ENCODE results near the gene PCDHGA9. TPM values are rescaled to one million over a fixed set of nuclear protein-coding genes. Genes with fewer than 3 reads are reported as not detected.
"Not testable (repeated sequence)": the region's sequence is repeated elsewhere in the genome, so short reads cannot be mapped to it uniquely, and the experiment has no call there.

Gene PCDHGA9
- total and polyA plus RNA-seq, 2 donors (not counting 1 experiment from before 2014, with no cell fraction given) = 3.3 to 4.8 TPM

GRCh38 chr5:141397756-141398551, 4.6 kb upstream of the PCDHGA9 start, which contains the start of gene PCDHGB5:
Gene PCDHGB5 (plus strand): TSS chr5:141397947. CDS start chr5:141398128, 181 bp downstream.
- DNase-seq (ENCODE audit: low read depth in 2 of 2) = peak; percentile 50 to 65
- H3K79me2 ChIP-seq (ENCODE audit: control insufficient read depth, insufficient read depth, low read length); H4K20me1 ChIP-seq (ENCODE audit: control insufficient read depth, extremely low read depth, insufficient read depth, low read length); H3K27me3 ChIP-seq (ENCODE audit: control insufficient read depth, insufficient read depth, low read length); H3K36me3 ChIP-seq (ENCODE audit: control insufficient read depth, insufficient read depth, low read length); H3K9ac ChIP-seq (ENCODE audit: insufficient read depth, low read length); H3K9me3 ChIP-seq (ENCODE audit: control insufficient read depth, insufficient read depth, low read depth, low read length); H3K4me1 ChIP-seq (ENCODE audit: control insufficient read depth, extremely low read depth, insufficient read depth, low read length); H2AFZ ChIP-seq (ENCODE audit: low read length): not testable (repeated sequence)
- Histone ChIP-seq H3K4me3 (replicated peaks in 1 of 4; ENCODE audit: control extremely low read depth in 1 of 4, insufficient read depth in 1 of 4, low read depth in 3 of 4, low read length in 4 of 4) (peak within 1 kb of the TSS; percentile 22 to 56 (median 39)), H3K4me2 (ENCODE audit: extremely low read depth, insufficient read depth, low read length) (peak within 1 kb of the TSS; percentile 23), H3K27ac (ENCODE audit: insufficient read depth, low read length) (peak within 1 kb of the TSS; percentile 50)
- TF ChIP-seq CTCF (conservative IDR thresholded peaks at IDR 0.05 in 1 of 2, IDR thresholded peaks at IDR 0.05 in 1 of 2; ENCODE audit: low read depth in 1 of 2, low read length in 2 of 2) = peak; percentile 54 to 60

DNA sequence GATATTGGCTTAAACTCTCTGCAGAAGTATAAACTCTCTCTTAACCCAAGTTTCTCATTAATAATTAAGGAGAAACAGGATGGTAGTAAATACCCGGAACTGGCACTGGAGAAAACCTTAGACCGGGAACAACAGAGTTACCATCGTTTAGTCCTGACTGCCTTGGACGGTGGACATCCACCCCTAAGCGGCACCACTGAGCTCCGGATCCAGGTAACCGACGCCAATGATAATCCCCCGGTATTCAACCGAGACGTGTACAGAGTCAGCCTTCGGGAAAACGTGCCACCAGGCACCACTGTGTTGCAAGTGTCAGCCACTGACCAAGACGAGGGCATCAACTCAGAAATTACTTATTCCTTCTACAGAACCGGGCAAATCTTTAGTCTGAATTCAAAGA, 4.0 kb upstream of the PCDHGA9 start:
- Histone ChIP-seq H4K20me1 (ENCODE audit: control insufficient read depth, extremely low read depth, insufficient read depth, low read length) (no peaks in the 10 kb centered on the region), H2AFZ (ENCODE audit: low read length) (no peak overlapping the region), H3K27me3 (ENCODE audit: control insufficient read depth, insufficient read depth, low read length) (no peaks in the 10 kb centered on the region), H3K79me2 (ENCODE audit: control insufficient read depth, insufficient read depth, low read length) (no peaks in the 10 kb centered on the region), H3K4me2 (ENCODE audit: extremely low read depth, insufficient read depth, low read length) (peak overlapping the region; percentile 23), H3K9me3 (ENCODE audit: control insufficient read depth, insufficient read depth, low read depth, low read length) (peaks cover 5% of the 10 kb centered on the region), H3K9ac (ENCODE audit: insufficient read depth, low read length) (no peak overlapping the region), H3K4me3 (replicated peaks in 1 of 4; ENCODE audit: control extremely low read depth in 1 of 4, insufficient read depth in 1 of 4, low read depth in 3 of 4, low read length in 4 of 4) (peak overlapping the region in 2 of 4 experiments; percentile 8 to 30), H3K36me3 (ENCODE audit: control insufficient read depth, insufficient read depth, low read length) (no peaks in the 10 kb centered on the region), H3K4me1 (ENCODE audit: control insufficient read depth, extremely low read depth, insufficient read depth, low read length) (no peaks in the 10 kb centered on the region), H3K27ac (ENCODE audit: insufficient read depth, low read length) (no peak overlapping the region)
- no peak for TF ChIP-seq EZH2 (IDR thresholded peaks at IDR 0.05; ENCODE audit: low read length, missing control alignments)
- DNase-seq (ENCODE audit: low read depth in 2 of 2) = no peak

DNA sequence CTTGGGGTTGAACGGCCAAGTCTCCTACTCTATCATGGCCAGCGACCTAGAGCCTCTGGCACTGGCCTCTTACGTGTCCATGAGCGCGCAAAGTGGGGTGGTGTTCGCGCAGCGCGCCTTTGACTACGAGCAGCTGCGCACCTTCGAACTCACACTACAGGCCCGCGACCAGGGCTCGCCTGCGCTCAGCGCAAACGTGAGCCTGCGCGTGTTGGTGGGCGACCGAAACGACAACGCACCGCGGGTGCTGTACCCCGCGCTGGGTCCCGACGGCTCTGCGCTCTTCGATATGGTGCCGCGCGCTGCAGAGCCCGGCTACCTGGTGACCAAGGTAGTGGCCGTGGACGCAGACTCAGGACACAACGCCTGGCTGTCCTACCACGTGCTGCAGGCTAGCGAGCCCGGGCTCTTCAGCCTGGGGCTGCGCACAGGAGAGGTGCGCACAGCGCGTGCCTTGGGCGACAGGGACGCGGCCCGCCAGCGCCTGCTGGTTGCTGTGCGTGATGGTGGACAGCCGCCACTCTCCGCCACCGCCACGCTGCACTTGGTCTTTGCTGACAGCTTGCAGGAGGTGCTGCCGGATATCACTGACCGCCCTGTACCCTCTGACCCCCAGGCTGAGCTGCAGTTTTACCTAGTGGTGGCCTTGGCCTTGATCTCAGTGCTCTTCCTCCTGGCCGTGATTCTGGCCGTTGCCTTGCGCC, 2.9 kb upstream of the PCDHGA9 start:
- peaks cover 4% of the 10 kb centered on the region for H3K9me3 ChIP-seq (ENCODE audit: control insufficient read depth, insufficient read depth, low read depth, low read length)
- H2AFZ ChIP-seq (ENCODE audit: low read length) = no peak overlapping the region
- H3K4me1 ChIP-seq (ENCODE audit: control insufficient read depth, extremely low read depth, insufficient read depth, low read length) = no peaks in the 10 kb centered on the region
- H3K79me2 ChIP-seq (ENCODE audit: control insufficient read depth, insufficient read depth, low read length) = no peaks in the 10 kb centered on the region
- H4K20me1 ChIP-seq (ENCODE audit: control insufficient read depth, extremely low read depth, insufficient read depth, low read length) = no peaks in the 10 kb centered on the region
- TF ChIP-seq CTCF (conservative IDR thresholded peaks at IDR 0.05 in 1 of 2, IDR thresholded peaks at IDR 0.05 in 1 of 2; ENCODE audit: low read depth in 1 of 2, low read length in 2 of 2) (no peak), EZH2 (IDR thresholded peaks at IDR 0.05; ENCODE audit: low read length, missing control alignments) (no peak)
- H3K4me2 ChIP-seq (ENCODE audit: extremely low read depth, insufficient read depth, low read length) = no peak overlapping the region
- no peak for DNase-seq (ENCODE audit: low read depth in 2 of 2)
- H3K27ac ChIP-seq (ENCODE audit: insufficient read depth, low read length) = no peak overlapping the region
- H3K4me3 ChIP-seq (replicated peaks in 1 of 4; ENCODE audit: control extremely low read depth in 1 of 4, insufficient read depth in 1 of 4, low read depth in 3 of 4, low read length in 4 of 4) = peak overlapping the region in 1 of 4 experiments; percentile 27
- no peaks in the 10 kb centered on the region for H3K36me3 ChIP-seq (ENCODE audit: control insufficient read depth, insufficient read depth, low read length)
- no peak overlapping the region for H3K9ac ChIP-seq (ENCODE audit: insufficient read depth, low read length)
- H3K27me3 ChIP-seq (ENCODE audit: control insufficient read depth, insufficient read depth, low read length) = no peaks in the 10 kb centered on the region

Measured in fibroblast of lung (primary cell).